Nephron progenitor cell (in vitro differentiated cells): Measurements from ENCODE around the gene GLIS1.
A peak's percentile ranks its signal among the peaks of the same experiment; 100 is the strongest.
"Not testable (repeated sequence)": the region's sequence is repeated elsewhere in the genome, so short reads cannot be mapped to it uniquely, and the experiment has no call there.

Experiments used
- DNase-seq: peaks from one replicate; pipeline ENCODE4 v3.0.0; 2021
- H3K27ac Mint-ChIP-seq: 2 replicates; pipeline ENCODE4 v1.8.0; 2021; ENCODE audit warnings: mild to moderate bottlenecking, moderate library complexity, mixed read lengths
- H3K27me3 Mint-ChIP-seq: 2 replicates; pipeline ENCODE4 v1.8.0; 2021; ENCODE audit warnings: mild to moderate bottlenecking, low read depth, mixed read lengths; ENCODE audit not compliant: poor library complexity
- H3K36me3 Mint-ChIP-seq: 2 replicates; pipeline ENCODE4 v1.8.0; 2021; ENCODE audit warnings: low read depth, mixed read lengths
- H3K4me1 Mint-ChIP-seq: 2 replicates; pipeline ENCODE4 v1.8.0; 2021; ENCODE audit warnings: mixed read lengths
- H3K4me3 Mint-ChIP-seq: 2 replicates; pipeline ENCODE4 v1.8.0; 2021; ENCODE audit warnings: mild to moderate bottlenecking, moderate library complexity, mixed read lengths
- H3K9me3 Mint-ChIP-seq: 2 replicates; pipeline ENCODE4 v1.8.0; 2021; ENCODE audit warnings: mild to moderate bottlenecking, moderate library complexity, mixed read lengths
- TF ChIP-seq, protein P1 (sequence below): fragments of 200-600 bp; sonication (generic); IDR thresholded peaks from 2 replicates; pipeline ENCODE4 v1.5.0; 2021; ENCODE audit warnings: antibody characterized with exemption

GLIS1 gene

GRCh38 chr1:53763461-53763860 lies 24.5 kb upstream of the GLIS1 start:
- Mint-ChIP-seq H3K27me3 (no peaks in the 10 kb centered on the region), H3K36me3 (peaks cover 23% of the 10 kb centered on the region), H3K4me1 (no peaks in the 10 kb centered on the region), H3K9me3 (peaks cover 3% of the 10 kb centered on the region), H3K4me3 (no peak overlapping the region), H3K27ac (no peak overlapping the region)
- TF ChIP-seq, protein P1, sequence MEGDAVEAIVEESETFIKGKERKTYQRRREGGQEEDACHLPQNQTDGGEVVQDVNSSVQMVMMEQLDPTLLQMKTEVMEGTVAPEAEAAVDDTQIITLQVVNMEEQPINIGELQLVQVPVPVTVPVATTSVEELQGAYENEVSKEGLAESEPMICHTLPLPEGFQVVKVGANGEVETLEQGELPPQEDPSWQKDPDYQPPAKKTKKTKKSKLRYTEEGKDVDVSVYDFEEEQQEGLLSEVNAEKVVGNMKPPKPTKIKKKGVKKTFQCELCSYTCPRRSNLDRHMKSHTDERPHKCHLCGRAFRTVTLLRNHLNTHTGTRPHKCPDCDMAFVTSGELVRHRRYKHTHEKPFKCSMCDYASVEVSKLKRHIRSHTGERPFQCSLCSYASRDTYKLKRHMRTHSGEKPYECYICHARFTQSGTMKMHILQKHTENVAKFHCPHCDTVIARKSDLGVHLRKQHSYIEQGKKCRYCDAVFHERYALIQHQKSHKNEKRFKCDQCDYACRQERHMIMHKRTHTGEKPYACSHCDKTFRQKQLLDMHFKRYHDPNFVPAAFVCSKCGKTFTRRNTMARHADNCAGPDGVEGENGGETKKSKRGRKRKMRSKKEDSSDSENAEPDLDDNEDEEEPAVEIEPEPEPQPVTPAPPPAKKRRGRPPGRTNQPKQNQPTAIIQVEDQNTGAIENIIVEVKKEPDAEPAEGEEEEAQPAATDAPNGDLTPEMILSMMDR = no peak
- DNase-seq = no peak

GRCh38 chr1:53760497-53760896 lies 21.5 kb upstream of the GLIS1 start:
- H3K9me3 Mint-ChIP-seq, H3K27me3 Mint-ChIP-seq, H3K27ac Mint-ChIP-seq, H3K4me3 Mint-ChIP-seq, H3K4me1 Mint-ChIP-seq, DNase-seq: not testable (repeated sequence)
- peaks cover 16% of the 10 kb centered on the region for H3K36me3 Mint-ChIP-seq

DNA sequence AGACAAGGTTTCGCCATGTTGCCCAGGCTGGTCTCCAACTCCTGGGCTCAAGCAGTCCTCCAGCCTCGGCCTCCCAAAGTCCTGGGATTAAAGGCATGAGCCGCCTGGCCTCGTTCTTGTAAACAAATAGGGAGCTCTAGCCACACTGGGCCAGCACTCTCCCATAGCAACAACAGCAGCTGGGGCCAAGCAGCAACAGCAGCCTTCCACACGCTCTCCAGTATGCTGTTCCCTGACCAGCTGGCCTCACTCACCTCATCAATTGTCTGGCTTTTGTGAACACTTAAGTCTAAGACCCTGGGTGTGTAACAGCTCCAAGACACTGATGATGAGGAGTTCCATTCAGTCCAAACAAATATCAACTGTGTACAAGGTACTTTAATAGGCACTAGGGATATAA lies 16.9 kb upstream of the GLIS1 start:
- H3K4me3 Mint-ChIP-seq = no peak overlapping the region
- no peaks in the 10 kb centered on the region for H3K36me3 Mint-ChIP-seq
- H3K9me3 Mint-ChIP-seq = peaks cover 3% of the 10 kb centered on the region
- H3K27ac Mint-ChIP-seq = no peak overlapping the region
- H3K27me3 Mint-ChIP-seq = peaks cover 13% of the 10 kb centered on the region
- H3K4me1 Mint-ChIP-seq = no peaks in the 10 kb centered on the region
- TF ChIP-seq, protein P1 = no peak
- DNase-seq = no peak

DNA sequence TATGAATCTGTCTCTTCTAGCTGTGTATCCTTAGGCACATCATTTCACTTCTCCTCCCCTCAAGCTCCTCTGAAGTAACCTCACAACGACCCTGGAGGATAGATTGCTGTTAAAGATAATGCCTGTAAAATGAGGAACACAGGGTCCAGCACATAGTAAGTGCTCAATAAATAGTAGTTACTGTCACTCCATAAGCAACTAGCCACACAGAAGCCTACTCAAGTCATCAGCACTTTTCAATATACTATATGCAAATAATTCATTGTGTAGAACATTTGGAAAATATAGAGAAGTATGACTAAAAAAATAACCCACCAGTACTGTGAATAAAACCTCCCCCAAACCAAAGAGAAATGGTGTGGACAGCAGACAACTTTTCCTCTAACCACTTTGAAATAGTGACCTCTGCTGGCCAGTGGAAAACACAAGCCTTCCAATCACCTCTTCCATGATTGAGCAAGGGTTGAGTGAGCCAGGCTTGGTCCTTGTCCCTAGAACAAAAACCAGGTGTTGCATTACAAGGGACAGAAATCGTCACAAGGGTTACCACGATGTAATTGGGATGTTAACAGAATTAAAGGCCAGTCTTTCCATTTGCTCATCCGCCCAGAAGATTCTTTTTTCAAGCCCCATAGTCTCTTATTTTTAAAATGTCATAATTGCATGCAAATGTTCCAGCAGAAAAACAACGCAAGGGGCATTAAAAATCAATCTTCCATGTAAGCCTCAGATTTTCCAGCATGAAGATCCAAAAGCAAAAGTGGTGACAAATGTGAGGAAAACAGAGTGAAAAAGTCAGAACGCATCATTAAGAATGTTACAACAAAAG lies 15.7 kb upstream of the GLIS1 start:
- Mint-ChIP-seq H3K4me3 (no peak overlapping the region), H3K27me3 (peaks cover 16% of the 10 kb centered on the region), H3K36me3 (no peaks in the 10 kb centered on the region), H3K27ac (no peak overlapping the region), H3K4me1 (no peaks in the 10 kb centered on the region), H3K9me3 (no peaks in the 10 kb centered on the region)
- peak; percentile 57 for DNase-seq
- TF ChIP-seq, protein P1 = peak; percentile 77

DNA sequence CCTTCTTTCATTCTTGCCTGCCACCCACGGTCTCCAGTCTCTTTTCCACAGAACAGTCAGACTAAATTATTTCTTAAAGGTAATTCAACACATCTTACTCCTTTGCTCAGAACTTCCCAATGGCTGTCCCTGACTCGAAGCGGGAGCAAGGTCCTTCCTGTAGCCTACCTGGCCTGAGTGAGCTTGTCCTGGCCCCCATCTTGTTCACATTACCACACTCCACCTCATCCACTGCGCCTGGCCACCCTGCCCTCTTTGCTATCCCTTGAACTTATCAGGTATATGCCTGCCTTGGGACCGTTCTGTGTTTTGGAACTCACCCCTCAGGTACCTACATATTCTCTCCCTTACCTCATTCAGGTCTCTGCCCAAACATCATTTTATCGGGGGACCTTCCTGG lies 13.3 kb upstream of the GLIS1 start:
- no peak for DNase-seq
- H3K27me3 Mint-ChIP-seq = peaks cover 33% of the 10 kb centered on the region
- H3K36me3 Mint-ChIP-seq = no peaks in the 10 kb centered on the region
- no peaks in the 10 kb centered on the region for H3K9me3 Mint-ChIP-seq
- no peak overlapping the region for H3K4me3 Mint-ChIP-seq
- TF ChIP-seq, protein P1 = no peak
- no peaks in the 10 kb centered on the region for H3K4me1 Mint-ChIP-seq
- H3K27ac Mint-ChIP-seq = no peak overlapping the region

DNA sequence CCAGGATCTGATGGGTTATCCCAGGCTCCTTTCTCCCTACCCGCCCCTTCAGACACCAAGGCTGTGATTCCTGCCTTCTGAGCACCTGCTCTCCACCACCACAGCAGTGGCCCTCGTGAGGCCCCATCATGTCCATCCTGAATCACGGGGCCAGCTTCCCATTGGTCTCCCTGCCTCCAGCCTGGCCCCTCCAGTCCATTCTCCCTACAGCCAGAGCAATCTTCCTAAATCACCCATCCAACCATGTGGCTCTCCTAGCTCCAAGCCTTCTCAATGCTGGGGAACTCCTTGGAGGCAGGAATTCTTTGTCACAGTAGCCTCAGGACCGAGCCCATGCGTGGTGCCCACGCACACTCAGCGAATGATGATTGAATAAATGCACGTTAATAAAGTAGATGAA lies 8.9 kb upstream of the GLIS1 start:
- H3K9me3 Mint-ChIP-seq = peaks cover 20% of the 10 kb centered on the region
- H3K4me3 Mint-ChIP-seq = no peak overlapping the region
- H3K4me1 Mint-ChIP-seq = no peaks in the 10 kb centered on the region
- TF ChIP-seq, protein P1 = no peak
- no peaks in the 10 kb centered on the region for H3K36me3 Mint-ChIP-seq
- DNase-seq = no peak
- no peak overlapping the region for H3K27ac Mint-ChIP-seq
- H3K27me3 Mint-ChIP-seq = peaks cover 50% of the 10 kb centered on the region
